HG02938 (cell line): ENCODE data around the gene RPLP2.

Source experiments
- ATAC-seq: cut with Tn5 transposase; IDR thresholded peaks from one replicate; pipeline ENCODE4 v1.9.1; 2021; ENCODE audit warnings: mild to moderate bottlenecking, moderate library complexity; ENCODE audit not compliant: unreplicated experiment

The RPLP2 gene

GRCh38 chr11:833114-833791 lies 23.5 kb downstream of the RPLP2 start:
- ATAC-seq: no peak

GRCh38 chr11:833849-834311 lies 24.1 kb downstream of the RPLP2 start:
- ATAC-seq: no peak

GRCh38 chr11:834371-835316 lies 24.9 kb downstream of the RPLP2 start:
- ATAC-seq: no peak

- no peak for ATAC-seq
These were observed 26.5 kb downstream of the RPLP2 start for GRCh38 chr11:836274-836673.

- no peak for ATAC-seq
These were observed 26.9 kb downstream of the RPLP2 start for GRCh38 chr11:836700-837099.

- ATAC-seq: no peak
These were observed 27.6 kb downstream of the RPLP2 start for GRCh38 chr11:837189-837989.

- no peak for ATAC-seq
These were observed 28.2 kb downstream of the RPLP2 start for GRCh38 chr11:837990-838307.

GRCh38 chr11:838441-839279 lies 28.9 kb downstream of the RPLP2 start:
- no peak for ATAC-seq

- no peak for ATAC-seq
These were observed 29.5 kb downstream of the RPLP2 start for GRCh38 chr11:839280-839623.

- no peak for ATAC-seq
These were observed 30.3 kb downstream of the RPLP2 start for GRCh38 chr11:839875-840617.

- ATAC-seq: no peak
These were observed 32.2 kb downstream of the RPLP2 start for GRCh38 chr11:841981-842369.

GRCh38 chr11:842370-843002 lies 32.7 kb downstream of the RPLP2 start, which contains the start of the genes POLR2L and TSPAN4:
POLR2L (minus strand) TSS chr11:842529; CDS start chr11:842508, 21 bp downstream.
TSPAN4 (plus strand) TSS chr11:842852; CDS start chr11:850305, 7,453 bp downstream.
- peak; percentile 60 for ATAC-seq

- peak; percentile 2 for ATAC-seq
These were observed 33.4 kb downstream of the RPLP2 start for GRCh38 chr11:843086-843734.

GRCh38 chr11:843818-844692 lies 34.3 kb downstream of the RPLP2 start:
- ATAC-seq: no peak

- ATAC-seq: no peak
These were observed 35.2 kb downstream of the RPLP2 start for GRCh38 chr11:844693-845644.

- no peak for ATAC-seq
These were observed 36.2 kb downstream of the RPLP2 start for GRCh38 chr11:845872-846495.
